K562 (cell line): ENCODE data around the gene RBMS1. TPM values are rescaled to one million over a fixed set of nuclear protein-coding genes. Genes with fewer than 3 reads are reported as not detected.

Experiments
- ZBTB40 ChIP-seq, 2 experiments: fragments of 450-650 bp in 1 of 2; sonication (generic) in 1 of 2; formaldehyde crosslinking in 1 of 2; IDR thresholded peaks; 2 replicates each; pipeline versions ENCODE4 v1.7.1 to v1.9.0; 2016 to 2022; ENCODE audit warnings: inconsistent platforms in 1 of 2, mild to moderate bottlenecking in 1 of 2, missing genetic modification reagents in 1 of 2
- polyA plus RNA-seq, 8 experiments: library from polyadenylated mRNA; depleted of rRNA in 4 of 8; stranded (reverse) in 5 of 8; unstranded in 3 of 8; fragments of >200 nt; fragmentation: Nextera tagmentation in 2 of 8; fragmentation: Illumina TruSeq in 1 of 8; extraction: Ambion mirVana in 2 of 8; extraction: Trizol in 1 of 8; gene quantifications; 2 replicates each; pipeline versions ENCODE4 v1.2.1 to v1.2.3, GENCODE V29; 2011 to 2014; ENCODE audit warnings: inconsistent platforms in 1 of 8, missing spikeins in 1 of 8
- total RNA-seq, 7 experiments: library from RNA; depleted of rRNA in 6 of 7; stranded (reverse); fragments of >200 nt in 6 of 7; fragmentation: Illumina TruSeq in 2 of 7; extraction: Trizol in 2 of 7; gene quantifications; 2 replicates each; pipeline versions ENCODE4 v1.2.1 to v1.2.3, GENCODE V29; 2011 to 2021; ENCODE audit warnings: low replicate concordance in 1 of 7

The RBMS1 gene
- total and polyA plus RNA-seq, 9 of the 15 experiments (the other 6 are each of a cell fraction or from before 2014, with no cell fraction given): 0.04 to 0.31 (median 0.09) TPM; not detected in 6

- TF ChIP-seq ZBTB40 (IDR thresholded peaks at IDR 0.05) (no peak), ZBTB40 (CRISPR knock-in tag; IDR thresholded peaks at IDR 0.05) (no peak)
- TF ChIP-seq, all 486 proteins: peak for 0
These were observed 74.8 kb downstream of the RBMS1 start (continued) for GRCh38 chr2:160418853-160419252.
